Fibroblast of pulmonary artery (primary cell): ENCODE data around the gene CRTC3.

Experiments
- DNase-seq: peaks from one replicate; pipeline ENCODE4 v3.0.0-alpha.2; 2010; ENCODE audit warnings: low read depth
- H3K4me3 ChIP-seq: replicated peaks from 2 replicates; pipeline ENCODE4 v1.5.1; 2011; ENCODE audit warnings: low read depth, mild to moderate bottlenecking, control low read depth, low read length, moderate library complexity
- CTCF ChIP-seq: IDR thresholded peaks from 2 replicates; pipeline ENCODE4 v1.5.1; 2011; ENCODE audit warnings: mild to moderate bottlenecking, control low read depth, low read length, inconsistent platforms; ENCODE audit errors: missing control alignments

The CRTC3 gene

GRCh38 chr15:90562669-90563068 lies 32.9 kb downstream of the CRTC3 start:
- TF ChIP-seq CTCF: no peak
- no peak overlapping the region for H3K4me3 ChIP-seq
- DNase-seq: no peak

GRCh38 chr15:90563463-90563862 lies 33.7 kb downstream of the CRTC3 start:
- TF ChIP-seq CTCF: no peak

GRCh38 chr15:90564051-90564450 lies 34.3 kb downstream of the CRTC3 start:
- no peak for DNase-seq
- TF ChIP-seq CTCF: no peak
- no peak overlapping the region for H3K4me3 ChIP-seq

More at GRCh38 chr15:90563463-90563862, 33.7 kb downstream of the CRTC3 start:
- DNase-seq: no peak
- H3K4me3 ChIP-seq: no peak overlapping the region

- TF ChIP-seq CTCF: no peak
- no peak for DNase-seq
Measured at GRCh38 chr15:90564590-90564989, 34.9 kb downstream of the CRTC3 start.

GRCh38 chr15:90565866-90566265 lies 36.1 kb downstream of the CRTC3 start:
- H3K4me3 ChIP-seq: no peak overlapping the region
- TF ChIP-seq CTCF: no peak
- DNase-seq: no peak

More at GRCh38 chr15:90564590-90564989, 34.9 kb downstream of the CRTC3 start:
- H3K4me3 ChIP-seq: no peak overlapping the region

GRCh38 chr15:90570643-90571042 lies 40.9 kb downstream of the CRTC3 start:
- H3K4me3 ChIP-seq: no peak overlapping the region
- no peak for DNase-seq
- TF ChIP-seq CTCF: no peak

GRCh38 chr15:90571063-90571541 lies 41.4 kb downstream of the CRTC3 start:
- no peak overlapping the region for H3K4me3 ChIP-seq
- no peak for TF ChIP-seq CTCF
- DNase-seq: no peak
